Prostate gland (tissue), 2 donors: Measurements from ENCODE around the gene FLOT1. TPM values are rescaled to one million over a fixed set of nuclear protein-coding genes. Genes with fewer than 3 reads are reported as not detected.
A peak's percentile ranks its signal among the peaks of the same experiment; 100 is the strongest.

Experiments used
- DNase-seq: peaks from one replicate; pipeline ENCODE4 v3.0.0-alpha.2; 2019; ENCODE audit warnings: low spot score
- H3K27ac ChIP-seq, 2 donors: fragments of 200-600 bp; sonication (generic); 2 replicates each; pipeline ENCODE4 v1.5.1; 2017 to 2019
- H3K27me3 ChIP-seq: fragments of 200-600 bp; sonication (generic); replicated peaks from 2 replicates; pipeline ENCODE4 v1.5.1; 2019; ENCODE audit not compliant: insufficient read depth
- H3K36me3 ChIP-seq, 2 donors: fragments of 200-600 bp; sonication (generic); 1 replicate in 1 of 2; 2 replicates in 1 of 2; pipeline versions ENCODE4 v1.5.1 to v1.8.1; 2017 to 2019
- H3K4me1 ChIP-seq: fragments of 200-600 bp; sonication (generic); replicated peaks from 2 replicates; pipeline ENCODE4 v1.5.1; 2019
- H3K4me3 ChIP-seq, 2 donors: fragments of 200-600 bp; sonication (generic); 2 replicates each; pipeline ENCODE4 v1.5.1; 2017 to 2019
- H3K9me3 ChIP-seq: fragments of 200-600 bp; sonication (generic); 2 replicates; pipeline ENCODE4 v1.5.1; 2017
- POLR2A ChIP-seq: fragments of 450-650 bp; IDR thresholded peaks from one replicate; pipeline ENCODE4 v1.6.1; 2016; ENCODE audit warnings: antibody characterized with exemption, mild to moderate bottlenecking
- POLR2AphosphoS5 ChIP-seq: sonication (generic); formaldehyde crosslinking; IDR thresholded peaks from one replicate; pipeline ENCODE4 v1.6.1; 2017; ENCODE audit warnings: antibody characterized with exemption
- WGBS: methylation state at CpG from one replicate; pipeline ENCODE4 v1.1.5; 2018; 5-methylcytosine and 5-hydroxymethylcytosine counted together
- intact Hi-C: fragments of 100-400 bp; cut with DNase I; formaldehyde crosslinking; loops from one replicate; pipeline ENCODE4 v1.14.2; 2022
- total RNA-seq, 2 donors: library from RNA; depleted of rRNA; stranded (reverse); fragments of >200 nt; gene quantifications; one replicate each; pipeline ENCODE4 v1.1.0, GENCODE V29; 2016
- TF ChIP-seq, protein P1 (sequence below), 4 experiments: fragments of 200-600 bp in 2 of 4; fragments of 450-650 bp in 2 of 4; sonication (generic) in 2 of 4; IDR thresholded peaks; 1 replicate in 3 of 4; 2 replicates in 1 of 4; pipeline ENCODE4 v1.5.1; 2016 to 2019; ENCODE audit warnings: antibody characterized with exemption in 4 of 4, mild to moderate bottlenecking in 2 of 4, moderate library complexity in 2 of 4

The FLOT1 gene
- 100 to 1,000 TPM; 117 to 133 TPM for total RNA-seq

DNA sequence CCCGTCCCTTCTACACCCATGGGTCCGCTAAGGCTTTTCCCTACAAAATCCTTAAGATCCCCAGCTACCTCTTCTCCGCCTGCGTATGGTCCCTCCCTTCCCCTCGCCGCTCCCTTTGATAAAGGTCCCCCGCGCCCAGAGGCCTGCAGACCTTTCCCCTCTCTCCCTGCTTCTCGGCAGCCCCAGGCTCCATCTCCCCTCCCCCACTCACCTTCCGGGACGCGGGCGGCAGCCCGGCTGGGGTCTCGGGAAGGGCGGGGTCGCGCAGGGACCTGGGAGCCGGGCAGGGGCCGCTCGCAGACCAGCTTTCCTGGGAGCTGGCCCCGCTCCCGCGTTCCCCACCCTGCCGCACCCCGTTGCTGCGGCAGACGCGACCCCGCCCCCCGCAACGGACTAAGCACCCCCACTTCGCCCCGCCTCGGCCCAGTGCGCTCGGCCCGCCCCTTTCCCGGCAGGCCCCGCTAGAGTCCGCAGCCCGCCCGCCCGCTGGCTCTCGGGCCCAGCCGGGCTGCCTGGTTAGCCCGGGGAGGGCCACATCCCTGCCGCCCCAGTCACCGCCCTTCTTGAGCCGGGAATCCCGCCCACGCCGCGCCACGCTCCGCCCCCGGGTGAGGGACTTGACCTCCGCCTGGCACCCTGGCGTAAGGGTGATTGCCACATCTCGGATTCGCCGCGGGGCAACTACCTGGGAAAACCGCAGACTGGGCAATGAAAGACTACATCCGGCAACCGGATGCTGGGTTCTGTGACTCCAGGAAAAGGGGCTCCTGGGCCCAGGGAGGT lies at the start of gene FLOT1:
TSS of gene FLOT1 (minus strand) at position 372 of the 783 bp plus-strand sequence. CDS start 498 bp downstream, outside the sequence.
- 0% methylated on average over 36 of the region's 66 CpGs for WGBS
- Histone ChIP-seq H3K9me3 (no peaks in the 10 kb centered on the region), H3K4me1 (no peaks in the 10 kb centered on the region), H3K27me3 (no peaks in the 10 kb centered on the region), H3K36me3 (peaks cover 0 to 4% of the 10 kb centered on the region in 2 donors), H3K27ac (peak within 1 kb of the TSS; percentile 95), H3K4me3 (peak within 1 kb of the TSS; percentile 76 to 79)
- TF ChIP-seq, protein P1, sequence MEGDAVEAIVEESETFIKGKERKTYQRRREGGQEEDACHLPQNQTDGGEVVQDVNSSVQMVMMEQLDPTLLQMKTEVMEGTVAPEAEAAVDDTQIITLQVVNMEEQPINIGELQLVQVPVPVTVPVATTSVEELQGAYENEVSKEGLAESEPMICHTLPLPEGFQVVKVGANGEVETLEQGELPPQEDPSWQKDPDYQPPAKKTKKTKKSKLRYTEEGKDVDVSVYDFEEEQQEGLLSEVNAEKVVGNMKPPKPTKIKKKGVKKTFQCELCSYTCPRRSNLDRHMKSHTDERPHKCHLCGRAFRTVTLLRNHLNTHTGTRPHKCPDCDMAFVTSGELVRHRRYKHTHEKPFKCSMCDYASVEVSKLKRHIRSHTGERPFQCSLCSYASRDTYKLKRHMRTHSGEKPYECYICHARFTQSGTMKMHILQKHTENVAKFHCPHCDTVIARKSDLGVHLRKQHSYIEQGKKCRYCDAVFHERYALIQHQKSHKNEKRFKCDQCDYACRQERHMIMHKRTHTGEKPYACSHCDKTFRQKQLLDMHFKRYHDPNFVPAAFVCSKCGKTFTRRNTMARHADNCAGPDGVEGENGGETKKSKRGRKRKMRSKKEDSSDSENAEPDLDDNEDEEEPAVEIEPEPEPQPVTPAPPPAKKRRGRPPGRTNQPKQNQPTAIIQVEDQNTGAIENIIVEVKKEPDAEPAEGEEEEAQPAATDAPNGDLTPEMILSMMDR (IDR thresholded peaks at IDR 0.05), result peak in 1 of 4 experiments; percentile 10
- TF ChIP-seq POLR2AphosphoS5, result peak; percentile 91
- peak; percentile 82 for TF ChIP-seq POLR2A
- DNase-seq, result peak; percentile 98
- intact Hi-C loops, result loop anchor here (5.0 kb wide), 4 partner anchors 40 to 335 kb away; no protein-coding TSS in a partner anchor

GRCh38 chr6:30790724-30791383 lies 48.4 kb upstream of the FLOT1 start:
- TF ChIP-seq, protein P1 (IDR thresholded peaks at IDR 0.05), result no peak
- no peak for TF ChIP-seq POLR2AphosphoS5
- TF ChIP-seq POLR2A, result no peak
- Histone ChIP-seq H3K27me3 (no peaks in the 10 kb centered on the region), H3K4me3 (no peak overlapping the region), H3K36me3 (no peaks in the 10 kb centered on the region), H3K9me3 (no peaks in the 10 kb centered on the region), H3K27ac (no peak overlapping the region), H3K4me1 (no peaks in the 10 kb centered on the region)
- no peak for DNase-seq
- WGBS, result 88% methylated on average over 4 of the region's 4 CpGs
- intact Hi-C loops, result no loop called here

DNA sequence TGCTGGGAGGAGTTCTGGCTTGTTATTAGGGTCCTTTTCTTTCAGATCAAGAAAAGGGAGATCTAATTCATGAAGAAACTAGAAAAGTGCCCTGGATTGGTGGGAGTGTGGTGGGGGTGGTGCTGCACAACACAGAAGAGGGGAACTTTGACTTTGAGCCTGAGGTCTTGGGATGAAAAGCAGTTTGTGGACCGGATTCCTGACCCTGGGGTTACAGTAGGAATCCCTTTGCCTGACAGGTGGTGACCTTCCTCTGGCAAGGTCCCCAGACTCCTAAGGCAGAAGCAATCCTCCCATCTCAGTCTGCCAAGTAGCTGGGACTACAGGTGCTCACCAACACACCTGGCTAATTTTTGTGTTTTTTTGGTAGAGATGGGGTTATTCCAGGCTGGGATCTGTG lies 47.1 kb upstream of the FLOT1 start:
- Histone ChIP-seq H3K4me1 (no peaks in the 10 kb centered on the region), H3K27ac (no peak overlapping the region), H3K4me3 (no peak overlapping the region), H3K36me3 (no peaks in the 10 kb centered on the region), H3K9me3 (no peaks in the 10 kb centered on the region), H3K27me3 (no peaks in the 10 kb centered on the region)
- intact Hi-C loops, result no loop called here
- TF ChIP-seq, protein P1 (IDR thresholded peaks at IDR 0.05), result no peak
- TF ChIP-seq POLR2AphosphoS5 (no peak), POLR2A (no peak)
- 0% methylated on average over 1 of the region's 1 CpG for WGBS
- DNase-seq, result no peak

DNA sequence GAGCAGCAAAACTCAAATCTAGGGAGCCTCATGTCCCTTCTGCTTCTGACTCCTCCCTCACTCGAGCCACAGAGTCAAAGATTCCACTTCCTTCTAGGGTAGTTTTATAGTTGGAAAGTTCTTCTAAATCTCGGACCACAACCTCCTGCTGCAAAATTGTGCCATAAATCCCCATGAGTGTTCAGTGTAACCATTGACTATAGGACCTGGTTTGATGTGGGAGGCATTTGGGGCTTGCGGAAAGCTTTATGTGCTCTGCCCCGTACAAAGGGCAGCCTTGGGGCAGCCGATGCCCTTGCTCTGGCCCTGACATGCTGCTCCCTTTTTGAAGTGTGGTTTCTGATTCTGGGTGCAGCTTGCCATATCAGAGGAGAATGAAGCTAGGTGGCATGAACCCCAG lies 45.5 kb upstream of the FLOT1 start:
- intact Hi-C loops, result no loop called here
- H3K27me3 ChIP-seq, result no peaks in the 10 kb centered on the region
- H3K9me3 ChIP-seq, result no peaks in the 10 kb centered on the region
- DNase-seq, result no peak
- TF ChIP-seq POLR2AphosphoS5, result peak; percentile 24
- TF ChIP-seq, protein P1 (IDR thresholded peaks at IDR 0.05), result no peak
- TF ChIP-seq POLR2A, result no peak
- 56% methylated on average over 5 of the region's 5 CpGs for WGBS
- H3K36me3 ChIP-seq, result no peaks in the 10 kb centered on the region
- no peak overlapping the region for H3K27ac ChIP-seq
- peaks cover under 1% of the 10 kb centered on the region for H3K4me1 ChIP-seq
- H3K4me3 ChIP-seq, result no peak overlapping the region
